OCI-LY1 (cell line): ENCODE data around the gene SLC38A4.

Experiments used
- H2AFZ ChIP-seq: fragments of 200-600 bp; sonication (generic), shearing (Covaris generic); 2 replicates; pipeline ENCODE4 v1.6.0; 2014; ENCODE audit warnings: antibody characterized with exemption, mild to moderate bottlenecking, low read length
- H3F3A ChIP-seq: fragments of 200-600 bp; sonication (generic), shearing (Covaris generic); 2 replicates; pipeline ENCODE4 v1.6.0; 2014; ENCODE audit warnings: mild to moderate bottlenecking, antibody characterized with exemption, low read length, moderate library complexity; ENCODE audit not compliant: insufficient read depth
- H3K27ac ChIP-seq: fragments of 200-600 bp; sonication (generic); 2 replicates; pipeline ENCODE4 v1.5.1; 2014; ENCODE audit warnings: low read length, mixed run types, mild to moderate bottlenecking, low read depth; ENCODE audit not compliant: poor library complexity, severe bottlenecking
- H3K27me3 ChIP-seq: fragments of 200-600 bp; sonication (generic); 2 replicates; pipeline ENCODE4 v1.6.0; 2014; ENCODE audit warnings: antibody characterized with exemption, mild to moderate bottlenecking, low read length, moderate library complexity; ENCODE audit not compliant: insufficient read depth
- H3K36me3 ChIP-seq: fragments of 200-600 bp; sonication (generic); 2 replicates; pipeline ENCODE4 v1.6.1; 2014; ENCODE audit warnings: mild to moderate bottlenecking, antibody characterized with exemption, low read length, moderate library complexity, mixed read lengths; ENCODE audit not compliant: insufficient read depth
- H3K4me1 ChIP-seq: fragments of 200-600 bp; sonication (generic); 2 replicates; pipeline ENCODE4 v1.5.1; 2014; ENCODE audit warnings: mild to moderate bottlenecking, low read length, moderate library complexity; ENCODE audit not compliant: insufficient read depth, severe bottlenecking
- H3K4me2 ChIP-seq: fragments of 200-600 bp; sonication (generic), shearing (Covaris generic); 2 replicates; pipeline ENCODE4 v1.6.1; 2014; ENCODE audit warnings: low read length
- H3K4me3 ChIP-seq: fragments of 200-600 bp; sonication (generic); 2 replicates; pipeline ENCODE4 v1.5.1; 2014; ENCODE audit warnings: low read length, low read depth, mild to moderate bottlenecking, mixed read lengths; ENCODE audit not compliant: poor library complexity, severe bottlenecking
- H3K79me2 ChIP-seq: fragments of 200-600 bp; shearing (Covaris generic); 2 replicates; pipeline ENCODE4 v1.6.1; 2016; ENCODE audit warnings: mixed run types, low read length, mixed read lengths; ENCODE audit not compliant: insufficient read depth
- H3K9ac ChIP-seq: fragments of 200-600 bp; sonication (generic), shearing (Covaris generic); 2 replicates; pipeline ENCODE4 v1.6.1; 2014; ENCODE audit warnings: mild to moderate bottlenecking, low read length, mixed read lengths
- H3K9me2 ChIP-seq: fragments of 200-600 bp; sonication (generic), shearing (Covaris generic); 2 replicates; pipeline ENCODE4 v1.6.1; 2014; ENCODE audit warnings: low read depth, mild to moderate bottlenecking, low read length, mixed read lengths
- H3K9me3 ChIP-seq: fragments of 200-600 bp; shearing (Covaris generic); 2 replicates; pipeline ENCODE4 v1.6.1; 2014; ENCODE audit warnings: low read length, mixed read lengths
- H4K20me1 ChIP-seq: fragments of 200-600 bp; sonication (generic), shearing (Covaris generic); 2 replicates; pipeline ENCODE4 v1.6.0; 2016; ENCODE audit warnings: mild to moderate bottlenecking, low read length; ENCODE audit not compliant: insufficient read depth
- EZH2 ChIP-seq: fragments of 200-600 bp; sonication (generic), shearing (Covaris generic); IDR thresholded peaks from 2 replicates; pipeline ENCODE4 v1.8.0; 2017; ENCODE audit warnings: borderline replicate concordance, mixed run types, mild to moderate bottlenecking, antibody characterized with exemption, low read length, moderate library complexity, mixed read lengths
- TF ChIP-seq, protein P1 (sequence below): fragments of 200-600 bp; sonication (generic), shearing (Covaris generic); IDR thresholded peaks from 2 replicates; pipeline ENCODE4 v1.5.1; 2017; ENCODE audit warnings: mild to moderate bottlenecking, antibody characterized with exemption, low read length, moderate library complexity, mixed read lengths

The SLC38A4 gene

DNA sequence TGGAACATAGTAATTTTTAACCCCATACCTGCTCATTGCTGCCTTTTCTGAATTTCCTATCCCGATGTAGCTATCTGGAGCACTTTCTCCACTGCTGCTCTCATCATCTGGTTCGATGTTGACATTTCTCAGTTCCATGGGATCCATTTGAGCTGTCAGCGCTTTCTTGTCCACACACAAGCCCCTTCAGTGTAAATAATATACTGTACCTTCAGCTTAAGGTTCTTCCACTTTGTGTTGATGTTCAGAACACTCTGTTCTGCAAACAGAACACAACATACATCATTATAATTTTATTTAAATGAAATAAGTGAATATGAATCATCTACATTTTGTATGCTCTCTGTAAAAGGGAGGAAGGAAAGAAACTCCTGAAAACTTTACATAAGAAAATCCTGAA is 32.9 kb downstream of the SLC38A4 start:
- no peaks in the 10 kb centered on the region for H3F3A ChIP-seq
- no peaks in the 10 kb centered on the region for H3K9me3 ChIP-seq
- no peaks in the 10 kb centered on the region for H4K20me1 ChIP-seq
- no peak overlapping the region for H3K4me2 ChIP-seq
- no peak overlapping the region for H3K27ac ChIP-seq
- no peaks in the 10 kb centered on the region for H3K4me1 ChIP-seq
- H2AFZ ChIP-seq: no peak overlapping the region
- no peaks in the 10 kb centered on the region for H3K9me2 ChIP-seq
- no peak for TF ChIP-seq EZH2
- TF ChIP-seq, protein P1, sequence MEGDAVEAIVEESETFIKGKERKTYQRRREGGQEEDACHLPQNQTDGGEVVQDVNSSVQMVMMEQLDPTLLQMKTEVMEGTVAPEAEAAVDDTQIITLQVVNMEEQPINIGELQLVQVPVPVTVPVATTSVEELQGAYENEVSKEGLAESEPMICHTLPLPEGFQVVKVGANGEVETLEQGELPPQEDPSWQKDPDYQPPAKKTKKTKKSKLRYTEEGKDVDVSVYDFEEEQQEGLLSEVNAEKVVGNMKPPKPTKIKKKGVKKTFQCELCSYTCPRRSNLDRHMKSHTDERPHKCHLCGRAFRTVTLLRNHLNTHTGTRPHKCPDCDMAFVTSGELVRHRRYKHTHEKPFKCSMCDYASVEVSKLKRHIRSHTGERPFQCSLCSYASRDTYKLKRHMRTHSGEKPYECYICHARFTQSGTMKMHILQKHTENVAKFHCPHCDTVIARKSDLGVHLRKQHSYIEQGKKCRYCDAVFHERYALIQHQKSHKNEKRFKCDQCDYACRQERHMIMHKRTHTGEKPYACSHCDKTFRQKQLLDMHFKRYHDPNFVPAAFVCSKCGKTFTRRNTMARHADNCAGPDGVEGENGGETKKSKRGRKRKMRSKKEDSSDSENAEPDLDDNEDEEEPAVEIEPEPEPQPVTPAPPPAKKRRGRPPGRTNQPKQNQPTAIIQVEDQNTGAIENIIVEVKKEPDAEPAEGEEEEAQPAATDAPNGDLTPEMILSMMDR: no peak
- no peaks in the 10 kb centered on the region for H3K27me3 ChIP-seq
- H3K9ac ChIP-seq: no peak overlapping the region
- no peaks in the 10 kb centered on the region for H3K79me2 ChIP-seq
- H3K36me3 ChIP-seq: no peaks in the 10 kb centered on the region
- H3K4me3 ChIP-seq: no peak overlapping the region

DNA sequence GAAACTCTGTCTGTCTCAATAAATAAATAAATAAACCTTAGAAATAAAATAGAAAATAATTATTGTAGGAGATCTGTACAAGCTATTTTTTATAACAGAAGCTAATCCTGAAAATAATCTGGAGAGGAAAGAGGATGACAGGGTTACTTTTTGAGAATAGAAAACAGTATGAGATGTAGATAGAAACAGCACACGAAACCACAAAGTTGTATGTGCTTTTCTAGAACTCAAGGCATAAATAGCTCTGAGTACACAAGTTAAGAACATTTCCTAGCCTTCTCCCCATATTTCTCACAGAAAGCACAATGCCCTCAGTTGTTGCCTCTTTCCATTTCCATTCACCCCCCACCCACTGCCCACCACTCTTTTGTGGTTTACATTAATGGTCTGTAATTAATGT is 35.7 kb downstream of the SLC38A4 start:
- Histone ChIP-seq H2AFZ (no peak overlapping the region), H3K4me2 (no peak overlapping the region), H3F3A (no peaks in the 10 kb centered on the region), H3K9me2 (no peaks in the 10 kb centered on the region), H3K27ac (no peak overlapping the region), H3K4me1 (no peaks in the 10 kb centered on the region), H3K79me2 (no peaks in the 10 kb centered on the region), H3K4me3 (no peak overlapping the region), H3K36me3 (no peaks in the 10 kb centered on the region), H4K20me1 (no peaks in the 10 kb centered on the region), H3K9me3 (no peaks in the 10 kb centered on the region), H3K27me3 (no peaks in the 10 kb centered on the region), H3K9ac (no peak overlapping the region)
- no peak for TF ChIP-seq EZH2
- TF ChIP-seq, protein P1: no peak

DNA sequence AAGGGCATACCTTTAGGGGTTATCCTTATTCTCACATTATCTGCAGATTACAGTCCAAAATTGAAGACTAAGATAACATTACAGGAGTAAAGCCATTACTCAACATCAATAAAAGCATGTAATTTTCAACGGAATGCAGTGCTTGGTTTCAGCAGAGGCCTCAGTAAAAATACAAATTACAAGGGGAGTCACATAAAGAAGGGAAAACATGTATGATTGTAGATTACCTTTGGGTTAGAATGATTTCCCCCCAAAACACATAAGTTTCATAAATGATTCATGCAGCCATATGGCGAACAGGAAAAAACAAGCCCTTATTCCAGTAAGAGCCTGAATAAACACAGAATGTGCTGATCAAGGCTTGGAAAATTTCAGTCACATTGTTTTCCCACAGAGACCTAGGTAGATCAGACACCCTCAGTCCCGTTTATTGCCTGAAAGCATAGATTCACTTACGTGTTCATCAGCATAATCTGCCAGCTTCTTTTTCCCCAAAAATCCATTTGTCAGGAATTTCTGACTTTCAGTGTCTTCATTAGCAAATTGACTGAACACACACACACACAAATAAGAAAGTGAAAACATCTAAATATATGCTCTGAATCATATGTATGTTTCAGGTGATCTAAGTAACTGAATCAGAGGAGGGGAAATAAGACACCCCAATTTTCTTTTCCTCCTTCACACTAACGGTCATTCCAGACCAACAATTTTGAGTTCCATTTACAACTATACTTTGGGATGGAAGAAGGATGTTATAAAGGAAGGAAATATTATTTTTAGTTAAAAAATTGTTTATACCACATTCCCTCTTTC is 37.5 kb downstream of the SLC38A4 start:
- H3K27me3 ChIP-seq: no peaks in the 10 kb centered on the region
- no peaks in the 10 kb centered on the region for H3K36me3 ChIP-seq
- H4K20me1 ChIP-seq: no peaks in the 10 kb centered on the region
- H3K9me2 ChIP-seq: no peaks in the 10 kb centered on the region
- H3K9ac ChIP-seq: no peak overlapping the region
- no peaks in the 10 kb centered on the region for H3K9me3 ChIP-seq
- TF ChIP-seq, protein P1: no peak
- no peak for TF ChIP-seq EZH2
- no peaks in the 10 kb centered on the region for H3K79me2 ChIP-seq
- H3K4me1 ChIP-seq: no peaks in the 10 kb centered on the region
- no peak overlapping the region for H3K4me3 ChIP-seq
- no peak overlapping the region for H2AFZ ChIP-seq
- H3F3A ChIP-seq: no peaks in the 10 kb centered on the region
- H3K27ac ChIP-seq: no peak overlapping the region
- no peak overlapping the region for H3K4me2 ChIP-seq
